Neural cell (in vitro differentiated cells): ENCODE measurements around the gene SEMA7A. TPM values are rescaled to one million over a fixed set of nuclear protein-coding genes. Genes with fewer than 3 reads are reported as not detected.

Experiments used
- H2AFZ ChIP-seq: fragments of 200-600, 300-800 bp; sonication (generic), shearing (Covaris generic); 2 replicates; pipeline ENCODE4 v1.6.0; 2014; ENCODE audit warnings: low read depth, mild to moderate bottlenecking, antibody characterized with exemption, low read length, moderate library complexity
- H3F3A ChIP-seq: fragments of 200-600 bp; shearing (Covaris generic); 2 replicates; pipeline ENCODE4 v1.6.1; 2016; ENCODE audit warnings: mild to moderate bottlenecking, moderate library complexity, mixed read lengths, antibody characterized with exemption, low read length; ENCODE audit not compliant: insufficient read depth, poor library complexity, severe bottlenecking
- H3K27ac ChIP-seq: fragments of 200-600, 300-800 bp; sonication (generic), shearing (Covaris generic); 2 replicates; pipeline ENCODE4 v1.5.1; 2014; ENCODE audit warnings: mild to moderate bottlenecking, low read length, moderate library complexity
- H3K27me3 ChIP-seq: fragments of 300-800, 200-600 bp; sonication (generic), shearing (Covaris generic); 2 replicates; pipeline ENCODE4 v1.6.0; 2014; ENCODE audit warnings: mild to moderate bottlenecking, low read depth, low read length, moderate library complexity; ENCODE audit not compliant: insufficient read depth
- H3K36me3 ChIP-seq: fragments of 300-800, 200-600 bp; sonication (generic), shearing (Covaris generic); 2 replicates; pipeline ENCODE4 v1.5.1; 2014; ENCODE audit warnings: mild to moderate bottlenecking, antibody characterized with exemption, low read length, moderate library complexity; ENCODE audit not compliant: insufficient read depth
- H3K4me2 ChIP-seq: fragments of 300-800, 200-600 bp; sonication (generic), shearing (Covaris generic); 2 replicates; pipeline ENCODE4 v1.6.0; 2014; ENCODE audit warnings: mild to moderate bottlenecking, low read length
- H3K4me3 ChIP-seq: fragments of 300-800, 200-600 bp; sonication (generic), shearing (Covaris generic); 2 replicates; pipeline ENCODE4 v1.5.1; 2014; ENCODE audit warnings: mild to moderate bottlenecking, low read length, moderate library complexity
- H3K79me2 ChIP-seq: fragments of 200-600 bp; shearing (Covaris generic); replicated peaks from 2 replicates; pipeline ENCODE4 v1.6.0; 2014; ENCODE audit warnings: mild to moderate bottlenecking, low read length, moderate library complexity; ENCODE audit not compliant: insufficient read depth
- H3K9ac ChIP-seq: fragments of 300-800, 200-600 bp; sonication (generic), shearing (Covaris generic); 2 replicates; pipeline ENCODE4 v1.6.1; 2016; ENCODE audit warnings: mild to moderate bottlenecking, low read length, mixed read lengths
- H3K9me2 ChIP-seq: fragments of 200-600 bp; shearing (Covaris generic); 2 replicates; pipeline ENCODE4 v1.6.1; 2016; ENCODE audit warnings: mild to moderate bottlenecking, low read length, mixed read lengths; ENCODE audit not compliant: insufficient read depth
- H3K9me3 ChIP-seq: fragments of 200-600, 300-800 bp; sonication (generic), shearing (Covaris generic); 2 replicates; pipeline ENCODE4 v1.6.1; 2016; ENCODE audit warnings: mild to moderate bottlenecking, mixed run types, low read length, moderate library complexity, mixed read lengths
- H4K20me1 ChIP-seq: fragments of 200-600 bp; shearing (Covaris generic); 2 replicates; pipeline ENCODE4 v1.6.1; 2016; ENCODE audit warnings: mild to moderate bottlenecking, mixed run types; ENCODE audit not compliant: insufficient read depth
- EP300 ChIP-seq: fragments of 450-650 bp; conservative IDR thresholded peaks from 2 replicates; pipeline ENCODE4 v1.6.1; 2014; ENCODE audit warnings: antibody characterized with exemption, mild to moderate bottlenecking, moderate library complexity; ENCODE audit not compliant: poor library complexity, severe bottlenecking
- EZH2 ChIP-seq: fragments of 200-600, 300-800 bp; shearing (Covaris generic), sonication (generic); IDR thresholded peaks from 2 replicates; pipeline ENCODE4 v1.6.1; 2014; ENCODE audit warnings: antibody characterized with exemption, low read length, borderline replicate concordance, mild to moderate bottlenecking; ENCODE audit not compliant: insufficient read depth, poor library complexity, severe bottlenecking
- MXI1 ChIP-seq: fragments of 450-650 bp; conservative IDR thresholded peaks from 2 replicates; pipeline ENCODE4 v1.6.1; 2014; ENCODE audit warnings: antibody characterized with exemption, mild to moderate bottlenecking; ENCODE audit not compliant: poor library complexity, severe bottlenecking
- POLR2AphosphoS5 ChIP-seq: IDR thresholded peaks from 2 replicates; pipeline ENCODE4 v1.6.1; 2012
- RAD21 ChIP-seq: fragments of 450-650 bp; conservative IDR thresholded peaks from 2 replicates; pipeline ENCODE4 v1.6.1; 2014; ENCODE audit warnings: antibody characterized with exemption, mild to moderate bottlenecking, moderate library complexity
- REST ChIP-seq: IDR thresholded peaks from 2 replicates; pipeline ENCODE4 v1.6.1; 2012; ENCODE audit warnings: borderline replicate concordance
- SMC3 ChIP-seq: fragments of 450-650 bp; conservative IDR thresholded peaks from 2 replicates; pipeline ENCODE4 v1.6.1; 2014; ENCODE audit warnings: antibody characterized with exemption, mild to moderate bottlenecking, moderate library complexity; ENCODE audit not compliant: poor library complexity
- TAF1 ChIP-seq: IDR thresholded peaks from 2 replicates; pipeline ENCODE4 v1.6.1; 2012; ENCODE audit warnings: low read depth
- polyA plus RNA-seq: library from polyadenylated mRNA; depleted of rRNA; stranded (reverse); fragments of >200 nt; gene quantifications from 2 replicates; pipeline ENCODE4 v1.2.3, GENCODE V29; 2014
- TF ChIP-seq, protein P1 (sequence below): fragments of 450-650 bp; IDR thresholded peaks from 2 replicates; pipeline ENCODE4 v1.5.1; 2014; ENCODE audit warnings: antibody characterized with exemption, mild to moderate bottlenecking, moderate library complexity; ENCODE audit not compliant: poor library complexity, severe bottlenecking

SEMA7A gene
- polyA plus RNA-seq, 1 donor from 2014 or later: 28.8 TPM

DNA sequence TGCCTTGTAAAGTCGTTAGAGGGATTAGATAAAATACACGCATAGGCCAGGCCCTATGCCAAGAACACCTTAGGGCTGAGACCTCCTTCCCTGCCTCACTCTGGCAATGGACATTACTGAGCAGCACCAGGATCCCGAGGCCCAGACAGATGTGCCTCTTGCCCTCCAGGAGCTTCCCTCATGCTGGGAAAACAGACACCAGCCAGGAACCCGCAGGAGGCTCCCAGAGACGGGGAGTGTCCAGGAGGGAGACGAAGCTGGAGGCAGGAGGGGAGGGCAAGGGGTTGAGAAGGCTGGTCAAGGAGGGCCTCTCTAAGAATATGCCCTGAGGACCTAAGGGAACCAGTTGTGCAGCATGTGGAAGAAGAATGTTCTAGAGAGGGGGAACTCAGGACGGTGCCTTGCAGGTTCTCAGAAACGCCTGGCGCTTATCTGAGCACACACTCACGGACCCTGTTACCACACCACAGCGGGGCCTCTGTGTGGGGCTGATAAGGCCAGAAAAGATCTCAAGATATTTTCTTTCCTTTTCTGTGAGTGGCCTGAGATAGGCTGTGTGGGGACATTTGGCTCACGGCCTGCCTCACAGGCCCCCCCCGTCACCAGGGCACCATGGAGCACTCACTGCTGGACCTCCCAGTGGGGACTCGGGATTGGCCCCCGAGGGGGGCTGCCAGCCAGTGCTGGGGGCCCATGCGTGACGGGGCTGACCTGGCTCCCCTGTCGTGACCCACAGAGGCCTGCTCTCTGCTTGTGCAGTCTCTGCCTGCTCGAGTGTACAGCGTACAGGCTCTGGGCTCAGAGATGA is 44.3 kb downstream of the SEMA7A start:
- H3K79me2 ChIP-seq: no peaks in the 10 kb centered on the region
- no peaks in the 10 kb centered on the region for H3K9me2 ChIP-seq
- no peak overlapping the region for H3K4me3 ChIP-seq
- TF ChIP-seq REST (no peak), SMC3 (no peak), MXI1 (no peak), TAF1 (no peak), EZH2 (no peak), RAD21 (no peak), POLR2AphosphoS5 (no peak), EP300 (no peak)
- TF ChIP-seq, protein P1, sequence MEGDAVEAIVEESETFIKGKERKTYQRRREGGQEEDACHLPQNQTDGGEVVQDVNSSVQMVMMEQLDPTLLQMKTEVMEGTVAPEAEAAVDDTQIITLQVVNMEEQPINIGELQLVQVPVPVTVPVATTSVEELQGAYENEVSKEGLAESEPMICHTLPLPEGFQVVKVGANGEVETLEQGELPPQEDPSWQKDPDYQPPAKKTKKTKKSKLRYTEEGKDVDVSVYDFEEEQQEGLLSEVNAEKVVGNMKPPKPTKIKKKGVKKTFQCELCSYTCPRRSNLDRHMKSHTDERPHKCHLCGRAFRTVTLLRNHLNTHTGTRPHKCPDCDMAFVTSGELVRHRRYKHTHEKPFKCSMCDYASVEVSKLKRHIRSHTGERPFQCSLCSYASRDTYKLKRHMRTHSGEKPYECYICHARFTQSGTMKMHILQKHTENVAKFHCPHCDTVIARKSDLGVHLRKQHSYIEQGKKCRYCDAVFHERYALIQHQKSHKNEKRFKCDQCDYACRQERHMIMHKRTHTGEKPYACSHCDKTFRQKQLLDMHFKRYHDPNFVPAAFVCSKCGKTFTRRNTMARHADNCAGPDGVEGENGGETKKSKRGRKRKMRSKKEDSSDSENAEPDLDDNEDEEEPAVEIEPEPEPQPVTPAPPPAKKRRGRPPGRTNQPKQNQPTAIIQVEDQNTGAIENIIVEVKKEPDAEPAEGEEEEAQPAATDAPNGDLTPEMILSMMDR: no peak
- no peaks in the 10 kb centered on the region for H3K9me3 ChIP-seq
- no peak overlapping the region for H3K4me2 ChIP-seq
- H3F3A ChIP-seq: no peaks in the 10 kb centered on the region
- H3K36me3 ChIP-seq: no peaks in the 10 kb centered on the region
- H2AFZ ChIP-seq: no peak overlapping the region
- no peaks in the 10 kb centered on the region for H3K27me3 ChIP-seq
- H3K27ac ChIP-seq: no peak overlapping the region
- H4K20me1 ChIP-seq: no peaks in the 10 kb centered on the region
- no peak overlapping the region for H3K9ac ChIP-seq

GRCh38 chr15:74388363-74388951 is 45.3 kb downstream of the SEMA7A start:
- Histone ChIP-seq H2AFZ (no peak overlapping the region), H3K9me2 (no peaks in the 10 kb centered on the region), H3K9me3 (no peaks in the 10 kb centered on the region), H3K9ac (no peak overlapping the region), H3K4me3 (no peak overlapping the region), H3K27me3 (no peaks in the 10 kb centered on the region), H3K36me3 (no peaks in the 10 kb centered on the region), H3K4me2 (no peak overlapping the region), H3K27ac (no peak overlapping the region), H4K20me1 (no peaks in the 10 kb centered on the region), H3K79me2 (no peaks in the 10 kb centered on the region), H3F3A (no peaks in the 10 kb centered on the region)
- TF ChIP-seq EP300 (no peak), SMC3 (no peak)
